HG03066 (cell line): ENCODE measurements around the gene ZNF610.

Experiments
- ATAC-seq: cut with Tn5 transposase; IDR thresholded peaks from one replicate; pipeline ENCODE4 v1.9.1; 2021; ENCODE audit warnings: low read depth; ENCODE audit not compliant: unreplicated experiment

ZNF610 gene

GRCh38 chr19:52397310-52398080, 61.5 kb downstream of the ZNF610 start, which contains the start of gene ZNF528:
Gene ZNF528 (plus strand): TSS chr19:52397849. CDS start chr19:52402014, 4,165 bp downstream.
- no peak for ATAC-seq

GRCh38 chr19:52398081-52398441, 62.0 kb downstream of the ZNF610 start:
- no peak for ATAC-seq

- ATAC-seq, result no peak
Observed at GRCh38 chr19:52410276-52410675, 74.2 kb downstream of the ZNF610 start.

- ATAC-seq, result no peak
Observed at GRCh38 chr19:52415711-52416110, 79.7 kb downstream of the ZNF610 start.
